Measurements from ENCODE around the gene RNF183. TPM values are rescaled to one million over a fixed set of nuclear protein-coding genes. Genes with fewer than 3 reads are reported as not detected.

Gene RNF183
- total and polyA plus RNA-seq, 9 of the 15 experiments (the other 6 are each of a cell fraction or from before 2014, with no cell fraction given) = 0.04 to 2.0 (median 0.16) TPM; not detected in 5

DNA sequence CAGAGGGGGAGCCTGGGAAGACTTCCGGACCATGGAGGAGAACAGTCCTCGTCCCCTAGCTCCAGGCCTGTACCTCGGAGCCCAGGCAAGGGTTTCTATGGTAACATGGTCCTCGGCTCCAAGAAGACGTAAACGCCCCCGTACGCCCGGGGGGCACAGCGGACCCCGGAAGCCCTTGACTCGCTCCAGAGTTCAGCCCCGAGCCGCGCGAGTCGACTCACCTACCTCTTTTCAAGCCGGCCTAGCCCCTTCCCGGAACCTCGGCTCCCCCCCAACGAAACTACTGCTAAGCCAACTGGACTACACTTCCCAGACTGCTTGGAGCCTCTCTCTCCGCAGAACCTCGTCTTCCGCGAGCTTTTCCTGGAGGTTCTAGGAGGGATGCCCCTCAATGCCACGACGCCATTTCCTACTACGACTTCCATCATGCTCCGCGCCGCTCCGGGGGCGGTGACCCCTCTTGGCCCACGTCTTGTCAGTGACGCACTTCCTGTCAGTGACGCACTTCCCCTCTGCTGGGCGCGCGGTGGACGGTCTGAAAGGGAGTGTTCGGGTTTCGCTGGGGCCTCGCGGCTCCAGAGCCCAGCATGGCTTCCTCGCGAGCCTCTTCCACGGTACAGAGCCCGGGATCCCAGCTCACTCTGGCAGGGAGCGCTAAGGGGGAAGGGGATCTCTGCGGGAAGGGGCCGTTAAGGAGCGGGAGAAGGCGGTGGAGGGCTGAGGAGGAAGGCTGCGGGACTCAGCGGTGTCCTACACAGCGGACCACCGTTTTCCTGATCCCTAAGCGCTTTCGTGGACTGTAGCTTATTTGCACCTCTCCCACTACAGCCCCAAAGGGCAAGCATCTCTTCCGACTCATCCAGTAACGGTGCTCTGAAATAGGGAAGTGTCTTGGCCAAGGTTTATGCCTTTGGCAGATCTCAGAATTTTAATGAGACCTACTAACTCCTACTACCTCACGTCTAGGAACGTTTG is 27.7 kb downstream of the RNF183 start, which contains the start of the genes CDC26 and PRPF4 (continued):
- TF ChIP-seq, protein P1, sequence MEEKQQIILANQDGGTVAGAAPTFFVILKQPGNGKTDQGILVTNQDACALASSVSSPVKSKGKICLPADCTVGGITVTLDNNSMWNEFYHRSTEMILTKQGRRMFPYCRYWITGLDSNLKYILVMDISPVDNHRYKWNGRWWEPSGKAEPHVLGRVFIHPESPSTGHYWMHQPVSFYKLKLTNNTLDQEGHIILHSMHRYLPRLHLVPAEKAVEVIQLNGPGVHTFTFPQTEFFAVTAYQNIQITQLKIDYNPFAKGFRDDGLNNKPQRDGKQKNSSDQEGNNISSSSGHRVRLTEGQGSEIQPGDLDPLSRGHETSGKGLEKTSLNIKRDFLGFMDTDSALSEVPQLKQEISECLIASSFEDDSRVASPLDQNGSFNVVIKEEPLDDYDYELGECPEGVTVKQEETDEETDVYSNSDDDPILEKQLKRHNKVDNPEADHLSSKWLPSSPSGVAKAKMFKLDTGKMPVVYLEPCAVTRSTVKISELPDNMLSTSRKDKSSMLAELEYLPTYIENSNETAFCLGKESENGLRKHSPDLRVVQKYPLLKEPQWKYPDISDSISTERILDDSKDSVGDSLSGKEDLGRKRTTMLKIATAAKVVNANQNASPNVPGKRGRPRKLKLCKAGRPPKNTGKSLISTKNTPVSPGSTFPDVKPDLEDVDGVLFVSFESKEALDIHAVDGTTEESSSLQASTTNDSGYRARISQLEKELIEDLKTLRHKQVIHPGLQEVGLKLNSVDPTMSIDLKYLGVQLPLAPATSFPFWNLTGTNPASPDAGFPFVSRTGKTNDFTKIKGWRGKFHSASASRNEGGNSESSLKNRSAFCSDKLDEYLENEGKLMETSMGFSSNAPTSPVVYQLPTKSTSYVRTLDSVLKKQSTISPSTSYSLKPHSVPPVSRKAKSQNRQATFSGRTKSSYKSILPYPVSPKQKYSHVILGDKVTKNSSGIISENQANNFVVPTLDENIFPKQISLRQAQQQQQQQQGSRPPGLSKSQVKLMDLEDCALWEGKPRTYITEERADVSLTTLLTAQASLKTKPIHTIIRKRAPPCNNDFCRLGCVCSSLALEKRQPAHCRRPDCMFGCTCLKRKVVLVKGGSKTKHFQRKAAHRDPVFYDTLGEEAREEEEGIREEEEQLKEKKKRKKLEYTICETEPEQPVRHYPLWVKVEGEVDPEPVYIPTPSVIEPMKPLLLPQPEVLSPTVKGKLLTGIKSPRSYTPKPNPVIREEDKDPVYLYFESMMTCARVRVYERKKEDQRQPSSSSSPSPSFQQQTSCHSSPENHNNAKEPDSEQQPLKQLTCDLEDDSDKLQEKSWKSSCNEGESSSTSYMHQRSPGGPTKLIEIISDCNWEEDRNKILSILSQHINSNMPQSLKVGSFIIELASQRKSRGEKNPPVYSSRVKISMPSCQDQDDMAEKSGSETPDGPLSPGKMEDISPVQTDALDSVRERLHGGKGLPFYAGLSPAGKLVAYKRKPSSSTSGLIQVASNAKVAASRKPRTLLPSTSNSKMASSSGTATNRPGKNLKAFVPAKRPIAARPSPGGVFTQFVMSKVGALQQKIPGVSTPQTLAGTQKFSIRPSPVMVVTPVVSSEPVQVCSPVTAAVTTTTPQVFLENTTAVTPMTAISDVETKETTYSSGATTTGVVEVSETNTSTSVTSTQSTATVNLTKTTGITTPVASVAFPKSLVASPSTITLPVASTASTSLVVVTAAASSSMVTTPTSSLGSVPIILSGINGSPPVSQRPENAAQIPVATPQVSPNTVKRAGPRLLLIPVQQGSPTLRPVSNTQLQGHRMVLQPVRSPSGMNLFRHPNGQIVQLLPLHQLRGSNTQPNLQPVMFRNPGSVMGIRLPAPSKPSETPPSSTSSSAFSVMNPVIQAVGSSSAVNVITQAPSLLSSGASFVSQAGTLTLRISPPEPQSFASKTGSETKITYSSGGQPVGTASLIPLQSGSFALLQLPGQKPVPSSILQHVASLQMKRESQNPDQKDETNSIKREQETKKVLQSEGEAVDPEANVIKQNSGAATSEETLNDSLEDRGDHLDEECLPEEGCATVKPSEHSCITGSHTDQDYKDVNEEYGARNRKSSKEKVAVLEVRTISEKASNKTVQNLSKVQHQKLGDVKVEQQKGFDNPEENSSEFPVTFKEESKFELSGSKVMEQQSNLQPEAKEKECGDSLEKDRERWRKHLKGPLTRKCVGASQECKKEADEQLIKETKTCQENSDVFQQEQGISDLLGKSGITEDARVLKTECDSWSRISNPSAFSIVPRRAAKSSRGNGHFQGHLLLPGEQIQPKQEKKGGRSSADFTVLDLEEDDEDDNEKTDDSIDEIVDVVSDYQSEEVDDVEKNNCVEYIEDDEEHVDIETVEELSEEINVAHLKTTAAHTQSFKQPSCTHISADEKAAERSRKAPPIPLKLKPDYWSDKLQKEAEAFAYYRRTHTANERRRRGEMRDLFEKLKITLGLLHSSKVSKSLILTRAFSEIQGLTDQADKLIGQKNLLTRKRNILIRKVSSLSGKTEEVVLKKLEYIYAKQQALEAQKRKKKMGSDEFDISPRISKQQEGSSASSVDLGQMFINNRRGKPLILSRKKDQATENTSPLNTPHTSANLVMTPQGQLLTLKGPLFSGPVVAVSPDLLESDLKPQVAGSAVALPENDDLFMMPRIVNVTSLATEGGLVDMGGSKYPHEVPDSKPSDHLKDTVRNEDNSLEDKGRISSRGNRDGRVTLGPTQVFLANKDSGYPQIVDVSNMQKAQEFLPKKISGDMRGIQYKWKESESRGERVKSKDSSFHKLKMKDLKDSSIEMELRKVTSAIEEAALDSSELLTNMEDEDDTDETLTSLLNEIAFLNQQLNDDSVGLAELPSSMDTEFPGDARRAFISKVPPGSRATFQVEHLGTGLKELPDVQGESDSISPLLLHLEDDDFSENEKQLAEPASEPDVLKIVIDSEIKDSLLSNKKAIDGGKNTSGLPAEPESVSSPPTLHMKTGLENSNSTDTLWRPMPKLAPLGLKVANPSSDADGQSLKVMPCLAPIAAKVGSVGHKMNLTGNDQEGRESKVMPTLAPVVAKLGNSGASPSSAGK (IDR thresholded peaks at IDR 0.05) = peak; percentile 45; the same call in 1 of the 2 replicates
- TF ChIP-seq ARID4B (CRISPR knock-in tag; IDR thresholded peaks at IDR 0.05) = peak; percentile 74
- TF ChIP-seq EGR1 (conservative IDR thresholded peaks at IDR 0.05) = peak; percentile 100
- peak; percentile 70 for TF ChIP-seq KHSRP (IDR thresholded peaks at IDR 0.05)
- 0 out of 2 replicates have a peak, but pooled peaks have one; percentile 25 for TF ChIP-seq MIER1 (IDR thresholded peaks at IDR 0.05; ENCODE audit: low read depth)
- TF ChIP-seq PTBP1 (IDR thresholded peaks at IDR 0.05; ENCODE audit: low read depth, low read length) = 0 out of 2 replicates have a peak, but pooled peaks have one; percentile 17
- TF ChIP-seq SNRNP70 (optimal IDR thresholded peaks at IDR 0.05; ENCODE audit: low read depth, low read length) = no peak
